ENCODE data around the gene NTRK3.

- TF ChIP-seq ZNF513 (CRISPR knock-in tag; conservative IDR thresholded peaks at IDR 0.05) (no peak), NFAT5 (CRISPR knock-in tag; IDR thresholded peaks at IDR 0.05) (no peak), EZH2 (conservative IDR thresholded peaks at IDR 0.05; ENCODE audit: low read depth, low read length) (no peak), ZKSCAN8 (CRISPR knock-in tag; IDR thresholded peaks at IDR 0.05; ENCODE audit: borderline replicate concordance) (no peak)
These were observed 250.4 kb downstream of the NTRK3 start for GRCh38 chr15:88006146-88006545.
